Mesendoderm (in vitro differentiated cells): ENCODE measurements around the gene TNFRSF12A.
"Not testable (repeated sequence)": the region's sequence is repeated elsewhere in the genome, so short reads cannot be mapped to it uniquely, and the experiment has no call there.

Experiments
- DNase-seq: peaks from one replicate; pipeline ENCODE4 v3.0.0; 2013
- H2AK5ac ChIP-seq: 2 replicates; pipeline ENCODE4 v1.6.1; 2013; ENCODE audit warnings: low read length, inconsistent platforms
- H2BK120ac ChIP-seq: 2 replicates; pipeline ENCODE4 v1.6.1; 2013; ENCODE audit warnings: low read depth, mild to moderate bottlenecking, low read length, moderate library complexity, mixed read lengths
- H2BK15ac ChIP-seq: replicated peaks from 2 replicates; pipeline ENCODE4 v1.6.1; 2013; ENCODE audit warnings: low read depth, mild to moderate bottlenecking, moderate library complexity
- H2BK5ac ChIP-seq: 2 replicates; pipeline ENCODE4 v1.6.1; 2013; ENCODE audit warnings: low read length, inconsistent platforms
- H3K18ac ChIP-seq: 2 replicates; pipeline ENCODE4 v1.6.1; 2013; ENCODE audit warnings: mild to moderate bottlenecking, low read length, mixed read lengths
- H3K23ac ChIP-seq: one replicate; pipeline ENCODE4 v1.6.1; 2013; ENCODE audit warnings: low read length
- H3K27ac ChIP-seq: 2 replicates; pipeline ENCODE4 v1.5.1; 2013; ENCODE audit warnings: low read depth, mild to moderate bottlenecking, inconsistent platforms, low read length, moderate library complexity
- H3K27me3 ChIP-seq: 2 replicates; pipeline ENCODE4 v1.6.1; 2013; ENCODE audit warnings: low read length, control low read depth, mild to moderate bottlenecking, inconsistent platforms; ENCODE audit not compliant: insufficient read depth, poor library complexity
- H3K36me3 ChIP-seq: 2 replicates; pipeline ENCODE4 v1.6.1; 2013; ENCODE audit warnings: low read length, inconsistent platforms; ENCODE audit not compliant: control insufficient read depth, insufficient read depth
- H3K4ac ChIP-seq: one replicate; pipeline ENCODE4 v1.6.1; 2013; ENCODE audit warnings: low read depth, mild to moderate bottlenecking, low read length, moderate library complexity
- H3K4me1 ChIP-seq: 2 replicates; pipeline ENCODE4 v1.6.1; 2013; ENCODE audit warnings: low read depth, low read length, inconsistent platforms; ENCODE audit not compliant: control insufficient read depth
- H3K4me2 ChIP-seq: 2 replicates; pipeline ENCODE4 v1.6.1; 2013; ENCODE audit warnings: low read length
- H3K4me3 ChIP-seq: 2 replicates; pipeline ENCODE4 v1.5.1; 2013; ENCODE audit warnings: mild to moderate bottlenecking, low read length
- H3K56ac ChIP-seq: one replicate; pipeline ENCODE4 v1.6.1; 2013; ENCODE audit warnings: low read length
- H3K79me1 ChIP-seq: 2 replicates; pipeline ENCODE4 v1.6.1; 2013; ENCODE audit warnings: low read length, inconsistent platforms
- H3K79me2 ChIP-seq: 2 replicates; pipeline ENCODE4 v1.6.1; 2013; ENCODE audit warnings: mild to moderate bottlenecking, low read length; ENCODE audit not compliant: control insufficient read depth, insufficient read depth
- H3K9ac ChIP-seq: 2 replicates; pipeline ENCODE4 v1.6.1; 2013; ENCODE audit warnings: low read length, inconsistent platforms
- H4K5ac ChIP-seq: one replicate; pipeline ENCODE4 v1.6.1; 2013; ENCODE audit warnings: low read length
- H4K8ac ChIP-seq: one replicate; pipeline ENCODE4 v1.6.1; 2013; ENCODE audit warnings: low read depth, mild to moderate bottlenecking, control low read depth, low read length, moderate library complexity
- WGBS: extraction: QIAGEN DNeasy Blood & Tissue Kit; methylation state at CpG from one replicate; pipeline ENCODE4 v1.1.7; 2013; ENCODE audit warnings: low lambda C conversion rate, missing lambda C conversion rate; ENCODE audit not compliant: insufficient coverage; ENCODE audit errors: extremely low coverage; 5-methylcytosine and 5-hydroxymethylcytosine counted together

The TNFRSF12A gene

DNA sequence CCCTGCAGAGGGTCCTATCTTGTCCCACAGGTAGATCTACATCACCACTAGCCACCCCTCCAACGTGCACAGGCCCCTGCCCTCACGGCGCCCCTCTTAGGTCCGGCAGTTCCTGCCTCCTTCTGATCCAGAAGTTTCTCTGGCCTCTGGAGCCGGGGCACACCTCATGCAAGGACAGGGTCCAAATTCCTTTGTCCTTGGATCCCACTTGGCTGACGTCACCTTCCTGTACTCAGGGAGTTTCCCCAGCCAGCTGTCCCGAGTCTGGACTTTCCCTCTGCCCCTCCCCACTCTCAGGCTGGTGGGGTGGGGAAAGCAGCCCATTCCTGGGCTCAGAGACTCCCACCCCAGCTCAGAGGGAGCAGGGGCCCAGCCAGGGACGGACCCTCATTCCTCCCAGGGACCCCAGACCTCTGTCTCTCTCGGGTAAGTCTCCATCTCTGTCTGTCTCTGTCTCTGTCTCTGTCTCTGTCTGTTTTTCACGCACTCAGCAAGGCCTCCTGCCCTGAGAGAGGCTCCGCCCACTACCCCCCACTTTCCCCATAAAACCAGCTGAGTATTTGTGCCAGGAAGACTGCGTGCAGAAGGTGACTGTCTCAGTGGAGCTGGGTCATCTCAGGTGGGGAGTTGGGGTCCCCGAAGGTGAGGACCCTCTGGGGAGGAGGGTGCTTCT, 45.0 kb downstream of the TNFRSF12A start, which contains the start of gene IL32:
IL32 (plus strand) TSS at position 572 of the 673 bp plus-strand sequence. CDS start 172 bp downstream, outside the sequence.
- Histone ChIP-seq H3K4me1 (no peaks in the 10 kb centered on the region), H3K27me3 (no peaks in the 10 kb centered on the region), H4K5ac (no peak within 1 kb of the TSS), H3K56ac (no peak within 1 kb of the TSS), H3K9ac (no peak within 1 kb of the TSS), H3K4ac (no peak within 1 kb of the TSS), H2BK5ac (no peak within 1 kb of the TSS), H4K8ac (no peak within 1 kb of the TSS), H3K36me3 (no peaks in the 10 kb centered on the region), H3K4me2 (no peak within 1 kb of the TSS), H3K27ac (no peak within 1 kb of the TSS), H2AK5ac (no peak within 1 kb of the TSS), H3K18ac (no peak within 1 kb of the TSS), H2BK15ac (no peak within 1 kb of the TSS), H3K79me2 (no peaks in the 10 kb centered on the region), H3K79me1 (no peaks in the 10 kb centered on the region), H3K4me3 (no peak within 1 kb of the TSS), H2BK120ac (no peak within 1 kb of the TSS), H3K23ac (no peak within 1 kb of the TSS)
- no CpG with 5 or more reads among the region's 13 CpGs for WGBS
- DNase-seq, result no peak

- Histone ChIP-seq H3K9ac (no peak overlapping the region), H3K4me3 (no peak overlapping the region), H2BK15ac (no peak overlapping the region), H2BK5ac (no peak overlapping the region), H2BK120ac (no peak overlapping the region), H4K8ac (no peak overlapping the region), H3K27me3 (no peaks in the 10 kb centered on the region), H3K4me2 (no peak overlapping the region), H3K36me3 (no peaks in the 10 kb centered on the region), H3K23ac (no peak overlapping the region), H3K4ac (no peak overlapping the region), H3K79me1 (no peaks in the 10 kb centered on the region), H3K79me2 (no peaks in the 10 kb centered on the region), H3K18ac (no peak overlapping the region), H3K27ac (no peak overlapping the region), H4K5ac (no peak overlapping the region), H3K4me1 (no peaks in the 10 kb centered on the region), H2AK5ac (no peak overlapping the region), H3K56ac (no peak overlapping the region)
- WGBS, result no CpG with 5 or more reads among the region's 26 CpGs
- no peak for DNase-seq
Observed at GRCh38 chr16:3065742-3066439, 45.7 kb downstream of the TNFRSF12A start.

GRCh38 chr16:3066440-3066748, 46.2 kb downstream of the TNFRSF12A start:
- Histone ChIP-seq H3K4me1 (no peaks in the 10 kb centered on the region), H3K56ac (no peak overlapping the region), H3K27me3 (no peaks in the 10 kb centered on the region), H2BK15ac (no peak overlapping the region), H3K4me2 (no peak overlapping the region), H2BK120ac (no peak overlapping the region), H3K79me1 (no peaks in the 10 kb centered on the region), H4K5ac (no peak overlapping the region), H3K4me3 (no peak overlapping the region), H3K36me3 (no peaks in the 10 kb centered on the region), H3K9ac (no peak overlapping the region), H2AK5ac (no peak overlapping the region), H4K8ac (no peak overlapping the region), H3K23ac (no peak overlapping the region), H3K79me2 (no peaks in the 10 kb centered on the region), H3K27ac (no peak overlapping the region), H3K4ac (no peak overlapping the region), H2BK5ac (no peak overlapping the region), H3K18ac (no peak overlapping the region)
- WGBS, result no CpG with 5 or more reads among the region's 7 CpGs
- DNase-seq, result no peak

DNA sequence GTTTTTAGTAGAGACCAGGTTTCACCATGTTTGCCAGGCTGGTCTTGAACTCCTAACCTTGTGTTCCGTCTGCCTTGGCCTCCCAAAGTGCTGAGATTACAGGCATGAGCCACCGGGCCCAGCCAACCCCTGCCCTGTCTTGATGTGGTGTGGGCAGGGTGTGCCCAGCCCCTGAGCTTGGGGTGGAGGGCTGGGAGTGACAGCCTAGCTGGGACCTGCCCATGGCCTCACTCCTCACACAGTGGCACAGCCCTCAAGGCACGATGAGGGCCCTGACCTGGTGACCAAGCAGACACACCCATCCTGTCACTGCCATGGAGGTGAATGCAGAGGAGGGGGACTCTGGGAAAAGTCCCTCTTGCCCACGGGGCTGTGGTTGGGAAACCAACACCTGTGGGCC, 48.3 kb downstream of the TNFRSF12A start:
- no peak overlapping the region for H2BK15ac ChIP-seq
- H3K36me3 ChIP-seq, result no peaks in the 10 kb centered on the region
- H3K4me1 ChIP-seq, result no peaks in the 10 kb centered on the region
- H3K27ac ChIP-seq, result no peak overlapping the region
- no peak for DNase-seq
- no peak overlapping the region for H2AK5ac ChIP-seq
- H3K4ac ChIP-seq, result no peak overlapping the region
- H3K9ac ChIP-seq, result no peak overlapping the region
- no peak overlapping the region for H3K23ac ChIP-seq
- H3K56ac ChIP-seq, result no peak overlapping the region
- no peaks in the 10 kb centered on the region for H3K27me3 ChIP-seq
- H4K5ac ChIP-seq, result no peak overlapping the region
- H4K8ac ChIP-seq, result no peak overlapping the region
- no CpG with 5 or more reads among the region's 4 CpGs for WGBS
- H3K18ac ChIP-seq, result no peak overlapping the region
- H3K79me2 ChIP-seq, result no peaks in the 10 kb centered on the region
- H3K4me3 ChIP-seq, result no peak overlapping the region
- no peak overlapping the region for H2BK5ac ChIP-seq
- no peaks in the 10 kb centered on the region for H3K79me1 ChIP-seq
- no peak overlapping the region for H2BK120ac ChIP-seq
- H3K4me2 ChIP-seq, result no peak overlapping the region

- not testable (repeated sequence) for H4K8ac ChIP-seq, H3K4me3 ChIP-seq, H3K9ac ChIP-seq, H3K4me1 ChIP-seq, DNase-seq, H2BK120ac ChIP-seq, H2AK5ac ChIP-seq, H3K79me2 ChIP-seq, H4K5ac ChIP-seq, H2BK5ac ChIP-seq, H3K4me2 ChIP-seq, H3K56ac ChIP-seq, H3K4ac ChIP-seq, H3K79me1 ChIP-seq, H3K36me3 ChIP-seq, H2BK15ac ChIP-seq, H3K27ac ChIP-seq, H3K23ac ChIP-seq, H3K18ac ChIP-seq, H3K27me3 ChIP-seq
- no CpG with 5 or more reads among the region's 11 CpGs for WGBS
Observed at GRCh38 chr16:3069146-3069545, 49.0 kb downstream of the TNFRSF12A start.
